ENCODE measurements around the gene STT3B.

- TF ChIP-seq POLR2A (IDR thresholded peaks at IDR 0.05) = no peak
- TF ChIP-seq, protein P1, sequence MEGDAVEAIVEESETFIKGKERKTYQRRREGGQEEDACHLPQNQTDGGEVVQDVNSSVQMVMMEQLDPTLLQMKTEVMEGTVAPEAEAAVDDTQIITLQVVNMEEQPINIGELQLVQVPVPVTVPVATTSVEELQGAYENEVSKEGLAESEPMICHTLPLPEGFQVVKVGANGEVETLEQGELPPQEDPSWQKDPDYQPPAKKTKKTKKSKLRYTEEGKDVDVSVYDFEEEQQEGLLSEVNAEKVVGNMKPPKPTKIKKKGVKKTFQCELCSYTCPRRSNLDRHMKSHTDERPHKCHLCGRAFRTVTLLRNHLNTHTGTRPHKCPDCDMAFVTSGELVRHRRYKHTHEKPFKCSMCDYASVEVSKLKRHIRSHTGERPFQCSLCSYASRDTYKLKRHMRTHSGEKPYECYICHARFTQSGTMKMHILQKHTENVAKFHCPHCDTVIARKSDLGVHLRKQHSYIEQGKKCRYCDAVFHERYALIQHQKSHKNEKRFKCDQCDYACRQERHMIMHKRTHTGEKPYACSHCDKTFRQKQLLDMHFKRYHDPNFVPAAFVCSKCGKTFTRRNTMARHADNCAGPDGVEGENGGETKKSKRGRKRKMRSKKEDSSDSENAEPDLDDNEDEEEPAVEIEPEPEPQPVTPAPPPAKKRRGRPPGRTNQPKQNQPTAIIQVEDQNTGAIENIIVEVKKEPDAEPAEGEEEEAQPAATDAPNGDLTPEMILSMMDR (IDR thresholded peaks at IDR 0.05) = no peak
Measured at GRCh38 chr3:31579828-31580227, 47.1 kb downstream of the STT3B start.
